Skeletal muscle satellite cell (primary cell): ENCODE data around the gene SIN3A. TPM values are rescaled to one million over a fixed set of nuclear protein-coding genes. Genes with fewer than 3 reads are reported as not detected.

Experiments
- H3K27me3 ChIP-seq: 2 replicates; pipeline ENCODE4 v1.7.0; 2013; ENCODE audit warnings: low read length; ENCODE audit not compliant: control insufficient read depth, insufficient read depth
- H3K36me3 ChIP-seq: 2 replicates; pipeline ENCODE4 v1.7.0; 2013; ENCODE audit warnings: mild to moderate bottlenecking, control low read depth, low read length; ENCODE audit not compliant: insufficient read depth
- H3K4me1 ChIP-seq: 2 replicates; pipeline ENCODE4 v1.7.0; 2013; ENCODE audit warnings: low read length; ENCODE audit not compliant: control insufficient read depth, insufficient read depth
- H3K4me2 ChIP-seq: 2 replicates; pipeline ENCODE4 v1.7.0; 2013; ENCODE audit warnings: mild to moderate bottlenecking, low read length
- H3K4me3 ChIP-seq: 2 replicates; pipeline ENCODE4 v1.7.0; 2013; ENCODE audit warnings: low read length
- H3K9ac ChIP-seq: 2 replicates; pipeline ENCODE4 v1.7.0; 2013; ENCODE audit warnings: mild to moderate bottlenecking, low read depth, low read length, moderate library complexity
- H3K9me3 ChIP-seq: replicated peaks from 2 replicates; pipeline ENCODE4 v1.7.0; 2013; ENCODE audit warnings: mild to moderate bottlenecking, control low read depth, low read length
- small RNA-seq: library from RNA; depleted of rRNA; stranded (forward); fragments of <200 nt; gene quantifications from one replicate; pipeline ENCODE3, GENCODE V24; 2012

SIN3A gene

GRCh38 chr15:75321711-75322110 lies 129.8 kb downstream of the SIN3A start:
- no peaks in the 10 kb centered on the region for H3K4me1 ChIP-seq
- no peaks in the 10 kb centered on the region for H3K36me3 ChIP-seq
- H3K27me3 ChIP-seq: peaks cover 30% of the 10 kb centered on the region
- no peak overlapping the region for H3K9ac ChIP-seq
- no peak overlapping the region for H3K4me3 ChIP-seq
- no peaks in the 10 kb centered on the region for H3K9me3 ChIP-seq
- H3K4me2 ChIP-seq: no peak overlapping the region

Small RNAs within 50 kb of the gene (small RNA-seq; reads per million reads assigned to genes)
- not detected for gene AC105036.2
